ENCODE results near the gene SERPINA6.
"Not testable (repeated sequence)": the region's sequence is repeated elsewhere in the genome, so short reads cannot be mapped to it uniquely, and the experiment has no call there.

Gene SERPINA6

GRCh38 chr14:94322648-94323570 is at the start of gene SERPINA6:
SERPINA6 (minus strand) TSS chr14:94323336; CDS start chr14:94314648, 8,688 bp downstream.
- H3K4me3 ChIP-seq (ENCODE audit: low read length in 2 of 2): peak within 1 kb of the TSS in 1 of 2 donors; percentile 7
- H3K36me3 ChIP-seq (ENCODE audit: control insufficient read depth in 2 of 2, insufficient read depth in 2 of 2, low read length in 2 of 2): no peaks in the 10 kb centered on the region

GRCh38 chr14:94372021-94372605 is 49.0 kb upstream of the SERPINA6 start:
- no peaks in the 10 kb centered on the region for H3K4me1 ChIP-seq (ENCODE audit: control insufficient read depth in 2 of 2, insufficient read depth in 2 of 2, low read length in 2 of 2)
- H3K27me3 ChIP-seq (ENCODE audit: control insufficient read depth in 2 of 2, insufficient read depth in 2 of 2, low read length in 2 of 2): no peaks in the 10 kb centered on the region
- H3K27ac ChIP-seq (ENCODE audit: low read depth in 2 of 2, low read length in 2 of 2): no peak overlapping the region
- no peaks in the 10 kb centered on the region for H3K9me3 ChIP-seq (ENCODE audit: control insufficient read depth in 2 of 2, low read length in 2 of 2)
- H3K36me3 ChIP-seq (ENCODE audit: control insufficient read depth in 2 of 2, insufficient read depth in 2 of 2, low read length in 2 of 2): no peaks in the 10 kb centered on the region
- no peak overlapping the region for H3K9ac ChIP-seq (ENCODE audit: low read depth in 1 of 2, low read length in 2 of 2)
- H3K4me3 ChIP-seq (ENCODE audit: low read length in 2 of 2): no peak overlapping the region

More at GRCh38 chr14:94322648-94323570, at the start of gene SERPINA6:
- H3K9ac ChIP-seq (ENCODE audit: low read depth in 1 of 2, low read length in 2 of 2): peak within 1 kb of the TSS; percentile 14 to 49
- peaks cover 2 to 23% of the 10 kb centered on the region in 2 donors for H3K4me1 ChIP-seq (ENCODE audit: control insufficient read depth in 2 of 2, insufficient read depth in 2 of 2, low read length in 2 of 2)
- no peaks in the 10 kb centered on the region for H3K27me3 ChIP-seq (ENCODE audit: control insufficient read depth in 2 of 2, insufficient read depth in 2 of 2, low read length in 2 of 2)
- H3K27ac ChIP-seq (ENCODE audit: low read depth in 2 of 2, low read length in 2 of 2): no peak within 1 kb of the TSS
- no peaks in the 10 kb centered on the region for H3K9me3 ChIP-seq (ENCODE audit: control insufficient read depth in 2 of 2, low read length in 2 of 2)

- no peaks in the 10 kb centered on the region for H3K4me1 ChIP-seq (ENCODE audit: control insufficient read depth in 2 of 2, insufficient read depth in 2 of 2, low read length in 2 of 2)
- H3K4me3 ChIP-seq (ENCODE audit: low read length in 2 of 2): no peak overlapping the region
- H3K27me3 ChIP-seq (ENCODE audit: control insufficient read depth in 2 of 2, insufficient read depth in 2 of 2, low read length in 2 of 2): no peaks in the 10 kb centered on the region
- H3K9ac ChIP-seq (ENCODE audit: low read depth in 1 of 2, low read length in 2 of 2): no peak overlapping the region
- no peaks in the 10 kb centered on the region for H3K9me3 ChIP-seq (ENCODE audit: control insufficient read depth in 2 of 2, low read length in 2 of 2)
- H3K27ac ChIP-seq (ENCODE audit: low read depth in 2 of 2, low read length in 2 of 2): no peak overlapping the region
- H3K36me3 ChIP-seq (ENCODE audit: control insufficient read depth in 2 of 2, insufficient read depth in 2 of 2, low read length in 2 of 2): no peaks in the 10 kb centered on the region
These were observed 47.4 kb upstream of the SERPINA6 start for GRCh38 chr14:94370524-94370910.

- not testable (repeated sequence) for H3K4me1 ChIP-seq (ENCODE audit: control insufficient read depth in 2 of 2, insufficient read depth in 2 of 2, low read length in 2 of 2); H3K27me3 ChIP-seq (ENCODE audit: control insufficient read depth in 2 of 2, insufficient read depth in 2 of 2, low read length in 2 of 2); H3K9me3 ChIP-seq (ENCODE audit: control insufficient read depth in 2 of 2, low read length in 2 of 2); H3K4me3 ChIP-seq (ENCODE audit: low read length in 2 of 2); H3K9ac ChIP-seq (ENCODE audit: low read depth in 1 of 2, low read length in 2 of 2); H3K27ac ChIP-seq (ENCODE audit: low read depth in 2 of 2, low read length in 2 of 2); H3K36me3 ChIP-seq (ENCODE audit: control insufficient read depth in 2 of 2, insufficient read depth in 2 of 2, low read length in 2 of 2)
These were observed 46.8 kb upstream of the SERPINA6 start for GRCh38 chr14:94369766-94370523.

GRCh38 chr14:94368956-94369355 is 45.8 kb upstream of the SERPINA6 start:
- Histone ChIP-seq H3K4me3 (ENCODE audit: low read length in 2 of 2) (no peak overlapping the region), H3K27me3 (ENCODE audit: control insufficient read depth in 2 of 2, insufficient read depth in 2 of 2, low read length in 2 of 2) (no peaks in the 10 kb centered on the region), H3K36me3 (ENCODE audit: control insufficient read depth in 2 of 2, insufficient read depth in 2 of 2, low read length in 2 of 2) (no peaks in the 10 kb centered on the region), H3K27ac (ENCODE audit: low read depth in 2 of 2, low read length in 2 of 2) (no peak overlapping the region), H3K9me3 (ENCODE audit: control insufficient read depth in 2 of 2, low read length in 2 of 2) (no peaks in the 10 kb centered on the region), H3K4me1 (ENCODE audit: control insufficient read depth in 2 of 2, insufficient read depth in 2 of 2, low read length in 2 of 2) (no peaks in the 10 kb centered on the region), H3K9ac (ENCODE audit: low read depth in 1 of 2, low read length in 2 of 2) (no peak overlapping the region)

GRCh38 chr14:94368243-94368590 is 45.1 kb upstream of the SERPINA6 start:
- Histone ChIP-seq H3K9me3 (ENCODE audit: control insufficient read depth in 2 of 2, low read length in 2 of 2) (no peaks in the 10 kb centered on the region), H3K9ac (ENCODE audit: low read depth in 1 of 2, low read length in 2 of 2) (no peak overlapping the region), H3K27ac (ENCODE audit: low read depth in 2 of 2, low read length in 2 of 2) (no peak overlapping the region), H3K27me3 (ENCODE audit: control insufficient read depth in 2 of 2, insufficient read depth in 2 of 2, low read length in 2 of 2) (no peaks in the 10 kb centered on the region), H3K36me3 (ENCODE audit: control insufficient read depth in 2 of 2, insufficient read depth in 2 of 2, low read length in 2 of 2) (no peaks in the 10 kb centered on the region), H3K4me3 (ENCODE audit: low read length in 2 of 2) (no peak overlapping the region), H3K4me1 (ENCODE audit: control insufficient read depth in 2 of 2, insufficient read depth in 2 of 2, low read length in 2 of 2) (no peaks in the 10 kb centered on the region)

- Histone ChIP-seq H3K9me3 (ENCODE audit: control insufficient read depth in 2 of 2, low read length in 2 of 2) (no peaks in the 10 kb centered on the region), H3K36me3 (ENCODE audit: control insufficient read depth in 2 of 2, insufficient read depth in 2 of 2, low read length in 2 of 2) (no peaks in the 10 kb centered on the region), H3K4me3 (ENCODE audit: low read length in 2 of 2) (no peak overlapping the region), H3K27me3 (ENCODE audit: control insufficient read depth in 2 of 2, insufficient read depth in 2 of 2, low read length in 2 of 2) (no peaks in the 10 kb centered on the region), H3K27ac (ENCODE audit: low read depth in 2 of 2, low read length in 2 of 2) (no peak overlapping the region), H3K4me1 (ENCODE audit: control insufficient read depth in 2 of 2, insufficient read depth in 2 of 2, low read length in 2 of 2) (no peaks in the 10 kb centered on the region), H3K9ac (ENCODE audit: low read depth in 1 of 2, low read length in 2 of 2) (no peak overlapping the region)
These were observed 44.5 kb upstream of the SERPINA6 start for GRCh38 chr14:94367347-94368242.

- Histone ChIP-seq H3K4me1 (ENCODE audit: control insufficient read depth in 2 of 2, insufficient read depth in 2 of 2, low read length in 2 of 2) (no peaks in the 10 kb centered on the region), H3K9ac (ENCODE audit: low read depth in 1 of 2, low read length in 2 of 2) (no peak within 1 kb of the TSS), H3K36me3 (ENCODE audit: control insufficient read depth in 2 of 2, insufficient read depth in 2 of 2, low read length in 2 of 2) (no peaks in the 10 kb centered on the region), H3K27ac (ENCODE audit: low read depth in 2 of 2, low read length in 2 of 2) (no peak within 1 kb of the TSS), H3K27me3 (ENCODE audit: control insufficient read depth in 2 of 2, insufficient read depth in 2 of 2, low read length in 2 of 2) (no peaks in the 10 kb centered on the region), H3K9me3 (ENCODE audit: control insufficient read depth in 2 of 2, low read length in 2 of 2) (no peaks in the 10 kb centered on the region), H3K4me3 (ENCODE audit: low read length in 2 of 2) (no peak within 1 kb of the TSS)
These were observed 43.2 kb upstream of the SERPINA6 start, which contains the start of gene SERPINA2 for GRCh38 chr14:94366146-94366915. SERPINA2 (minus strand) TSS chr14:94366698.

GRCh38 chr14:94365624-94366023 is 42.5 kb upstream of the SERPINA6 start:
- Histone ChIP-seq H3K4me1 (ENCODE audit: control insufficient read depth in 2 of 2, insufficient read depth in 2 of 2, low read length in 2 of 2) (no peaks in the 10 kb centered on the region), H3K9ac (ENCODE audit: low read depth in 1 of 2, low read length in 2 of 2) (no peak overlapping the region), H3K27me3 (ENCODE audit: control insufficient read depth in 2 of 2, insufficient read depth in 2 of 2, low read length in 2 of 2) (no peaks in the 10 kb centered on the region), H3K4me3 (ENCODE audit: low read length in 2 of 2) (no peak overlapping the region), H3K9me3 (ENCODE audit: control insufficient read depth in 2 of 2, low read length in 2 of 2) (no peaks in the 10 kb centered on the region), H3K27ac (ENCODE audit: low read depth in 2 of 2, low read length in 2 of 2) (no peak overlapping the region), H3K36me3 (ENCODE audit: control insufficient read depth in 2 of 2, insufficient read depth in 2 of 2, low read length in 2 of 2) (no peaks in the 10 kb centered on the region)

Measured in mucosa of rectum (tissue), 2 donors.